T-helper 2 cell (primary cell): ENCODE results near the gene SPSB2.
"Not testable (repeated sequence)": the region's sequence is repeated elsewhere in the genome, so short reads cannot be mapped to it uniquely, and the experiment has no call there.

Source experiments
- DNase-seq, 5 experiments: peaks; one replicate each; pipeline versions ENCODE4 v3.0.0 to v3.0.0-alpha.2; 2012 to 2022
- total RNA-seq, 2 donors: gene quantifications; one replicate each; lab custom pipeline; 2026; lab: John Stamatoyannopoulos, UW

SPSB2 gene, protein sequence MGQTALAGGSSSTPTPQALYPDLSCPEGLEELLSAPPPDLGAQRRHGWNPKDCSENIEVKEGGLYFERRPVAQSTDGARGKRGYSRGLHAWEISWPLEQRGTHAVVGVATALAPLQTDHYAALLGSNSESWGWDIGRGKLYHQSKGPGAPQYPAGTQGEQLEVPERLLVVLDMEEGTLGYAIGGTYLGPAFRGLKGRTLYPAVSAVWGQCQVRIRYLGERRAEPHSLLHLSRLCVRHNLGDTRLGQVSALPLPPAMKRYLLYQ
- 4.7 to 10.8 reads per million in 2 donors for total RNA-seq

- DNase-seq = peak; percentile 97 to 99 (median 99)
Measured at GRCh38 chr12:6873094-6874014, at the start of gene SPSB2. Gene SPSB2 (minus strand): TSS chr12:6873303. CDS start chr12:6872901, 402 bp downstream.

DNA sequence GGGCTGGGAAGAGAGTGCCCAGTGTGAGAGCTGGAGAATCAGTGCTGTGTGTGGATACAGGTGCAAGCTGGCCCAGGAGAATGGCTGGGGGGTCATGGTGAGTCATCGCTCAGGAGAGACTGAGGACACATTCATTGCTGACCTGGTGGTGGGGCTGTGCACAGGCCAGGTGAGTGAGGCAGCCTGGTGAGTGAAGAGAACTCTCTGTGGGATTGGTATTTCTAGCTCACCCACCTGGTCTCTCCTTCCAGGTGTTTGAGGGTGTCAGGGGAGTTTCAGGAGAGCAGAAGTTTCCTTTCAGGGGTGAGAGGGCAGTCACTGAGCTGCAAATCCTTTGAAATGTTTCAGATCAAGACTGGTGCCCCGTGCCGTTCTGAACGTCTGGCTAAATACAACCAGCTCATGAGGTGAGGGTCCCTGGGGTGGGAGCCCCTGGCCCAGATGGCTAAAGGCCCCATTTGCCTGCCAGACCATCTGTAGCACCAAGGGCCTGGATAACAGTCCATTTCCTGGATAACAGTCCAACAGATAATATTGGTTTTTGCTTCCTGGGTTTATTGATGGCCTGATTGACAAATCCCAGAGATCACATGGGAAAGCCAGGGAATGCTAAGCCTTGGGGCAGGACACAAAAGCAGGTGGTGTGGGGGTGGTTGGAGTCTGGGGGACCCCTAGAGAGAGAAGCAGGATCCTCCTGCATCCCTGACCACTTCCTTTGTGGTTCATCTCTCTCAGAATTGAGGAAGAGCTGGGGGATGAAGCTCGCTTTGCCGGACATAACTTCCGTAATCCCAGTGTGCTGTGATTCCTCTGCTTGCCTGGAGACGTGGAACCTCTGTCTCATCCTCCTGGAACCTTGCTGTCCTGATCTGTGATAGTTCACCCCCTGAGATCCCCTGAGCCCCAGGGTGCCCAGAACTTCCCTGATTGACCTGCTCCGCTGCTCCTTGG is 49.2 kb upstream of the SPSB2 start:
- DNase-seq = no peak

GRCh38 chr12:6921539-6921938 is 48.4 kb upstream of the SPSB2 start:
- DNase-seq = no peak

GRCh38 chr12:6919588-6919987 is 46.5 kb upstream of the SPSB2 start:
- DNase-seq = no peak

GRCh38 chr12:6917491-6918231 is 44.6 kb upstream of the SPSB2 start:
- DNase-seq = no peak

DNA sequence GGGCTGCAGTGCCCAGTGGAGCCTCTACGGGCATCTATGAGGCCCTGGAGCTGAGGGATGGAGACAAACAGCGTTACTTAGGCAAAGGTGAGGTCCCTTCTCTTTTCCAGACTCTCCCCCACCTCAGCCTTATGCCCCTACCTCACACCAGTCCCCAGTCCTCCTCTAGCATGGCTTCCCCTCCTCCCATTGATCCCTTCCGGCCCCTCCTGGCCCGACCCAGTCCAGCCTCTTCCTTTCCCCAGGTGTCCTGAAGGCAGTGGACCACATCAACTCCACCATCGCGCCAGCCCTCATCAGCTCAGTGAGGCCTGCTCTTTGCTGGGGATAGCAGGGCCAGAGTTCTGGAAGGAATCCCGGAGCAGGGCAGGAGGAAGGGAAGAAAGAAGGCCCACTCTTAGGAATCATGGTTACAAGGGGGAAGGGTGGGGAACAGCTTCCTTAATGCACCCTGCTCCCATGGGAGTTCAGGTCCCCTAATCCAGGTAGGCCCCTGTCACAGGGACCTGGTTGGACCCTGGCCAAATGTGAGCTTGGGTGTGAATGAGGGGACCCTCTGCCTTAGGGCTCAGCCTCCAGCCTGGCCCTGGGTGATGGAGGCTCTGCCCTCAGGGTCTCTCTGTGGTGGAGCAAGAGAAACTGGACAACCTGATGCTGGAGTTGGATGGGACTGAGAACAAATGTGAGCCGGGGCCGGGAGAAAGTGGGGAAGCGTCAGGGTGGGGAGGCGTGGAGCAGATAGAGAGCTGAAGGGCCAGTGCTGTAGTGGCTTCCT is 43.5 kb upstream of the SPSB2 start:
- no peak for DNase-seq

GRCh38 chr12:6915789-6916285 is 42.7 kb upstream of the SPSB2 start:
- no peak for DNase-seq

DNA sequence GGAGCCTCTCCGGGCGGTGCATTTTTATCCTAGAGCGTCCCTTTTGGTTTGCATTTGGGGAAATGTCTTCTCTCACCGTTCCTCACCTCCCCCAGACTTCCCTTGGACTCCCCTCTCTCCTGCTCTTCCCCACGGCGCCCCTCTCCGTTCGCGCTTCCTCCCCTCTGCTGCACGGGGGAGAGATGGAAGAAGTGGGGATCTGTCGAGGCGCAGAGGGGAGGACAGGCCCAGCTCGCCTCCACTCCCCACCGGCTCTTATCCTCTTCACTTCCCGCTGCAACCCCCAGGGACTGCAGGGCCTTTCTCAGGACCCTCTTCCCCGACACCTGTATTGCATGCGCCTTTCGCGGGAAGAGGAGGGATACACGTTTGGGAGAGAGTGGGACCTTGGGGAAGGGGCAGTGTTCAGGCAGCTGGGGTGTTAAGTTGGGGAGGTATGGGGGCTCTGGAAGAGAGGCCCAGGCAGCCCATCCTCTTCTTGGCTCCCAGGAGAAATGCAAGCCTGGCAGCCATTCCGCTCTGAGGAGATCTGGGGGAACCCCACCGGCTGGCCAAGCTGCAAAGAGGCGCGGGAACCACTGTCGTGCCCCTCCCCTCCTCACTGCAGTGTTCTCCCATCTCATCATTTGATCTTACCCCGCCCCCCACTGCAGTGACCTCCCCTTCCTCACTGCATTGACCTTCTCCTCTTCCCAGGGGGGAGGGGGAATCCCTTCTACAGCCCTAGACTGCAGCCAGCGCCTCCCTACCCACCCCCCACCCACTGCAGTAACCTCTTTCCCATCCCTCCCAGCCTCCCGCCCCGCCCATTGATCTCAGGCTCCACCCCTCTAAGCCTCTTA is 42.1 kb upstream of the SPSB2 start:
- DNase-seq = peak in 1 of 5 experiments; percentile 30

DNA sequence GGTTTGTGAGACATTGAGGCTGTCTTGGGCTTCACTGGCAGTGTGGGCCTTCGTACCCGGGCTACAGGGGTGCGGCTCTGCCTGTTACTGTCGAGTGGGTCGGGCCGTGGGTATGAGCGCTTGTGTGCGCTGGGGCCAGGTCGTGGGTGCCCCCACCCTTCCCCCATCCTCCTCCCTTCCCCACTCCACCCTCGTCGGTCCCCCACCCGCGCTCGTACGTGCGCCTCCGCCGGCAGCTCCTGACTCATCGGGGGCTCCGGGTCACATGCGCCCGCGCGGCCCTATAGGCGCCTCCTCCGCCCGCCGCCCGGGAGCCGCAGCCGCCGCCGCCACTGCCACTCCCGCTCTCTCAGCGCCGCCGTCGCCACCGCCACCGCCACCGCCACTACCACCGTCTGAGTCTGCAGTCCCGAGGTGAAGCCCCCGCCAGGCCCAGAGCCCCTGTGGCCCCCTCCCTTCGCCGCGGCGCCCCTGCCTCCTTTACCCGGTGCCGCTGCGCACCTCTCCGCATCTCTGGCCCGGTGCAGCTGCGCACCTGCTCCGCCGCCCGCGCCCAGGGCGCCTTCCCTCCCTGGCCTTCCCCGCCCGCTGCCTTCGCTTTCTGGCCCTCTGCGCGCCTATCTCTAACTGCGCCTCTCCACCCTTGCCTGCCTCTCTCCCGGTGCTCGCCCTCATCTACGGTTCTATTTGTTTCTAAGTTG is 41.3 kb upstream of the SPSB2 start, which contains the start of gene ENO2:
ENO2 (plus strand) TSS at position 335 of the 701 bp plus-strand sequence. CDS start 1,253 bp downstream, outside the sequence.
- DNase-seq = peak; percentile 68 to 89 (median 80)

GRCh38 chr12:6912164-6912935 is 39.2 kb upstream of the SPSB2 start:
- DNase-seq = no peak

- DNase-seq = no peak
Measured at GRCh38 chr12:6909421-6910145, 36.5 kb upstream of the SPSB2 start.

DNA sequence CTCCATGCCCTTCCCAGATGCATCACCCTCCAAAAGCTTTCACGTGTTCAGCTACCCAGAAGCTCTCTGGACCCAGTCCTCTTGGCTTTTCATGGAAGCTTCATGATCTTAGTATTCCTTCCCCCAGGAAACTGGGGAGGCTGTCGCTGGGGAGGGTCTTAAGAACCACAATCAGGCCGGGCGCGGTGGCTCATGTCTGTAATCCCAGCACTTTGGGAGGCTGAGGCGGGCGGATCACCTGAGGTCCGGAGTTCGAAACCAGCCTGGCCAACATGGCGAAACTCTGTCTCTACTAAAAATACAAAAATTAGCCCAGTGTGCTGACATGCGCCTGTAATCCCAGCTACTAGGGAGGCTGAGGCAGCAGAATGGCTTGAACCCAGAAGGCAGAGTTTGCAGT is 35.0 kb upstream of the SPSB2 start:
- not testable (repeated sequence) for DNase-seq

GRCh38 chr12:6905414-6906040 is 32.4 kb upstream of the SPSB2 start:
- no peak for DNase-seq

DNA sequence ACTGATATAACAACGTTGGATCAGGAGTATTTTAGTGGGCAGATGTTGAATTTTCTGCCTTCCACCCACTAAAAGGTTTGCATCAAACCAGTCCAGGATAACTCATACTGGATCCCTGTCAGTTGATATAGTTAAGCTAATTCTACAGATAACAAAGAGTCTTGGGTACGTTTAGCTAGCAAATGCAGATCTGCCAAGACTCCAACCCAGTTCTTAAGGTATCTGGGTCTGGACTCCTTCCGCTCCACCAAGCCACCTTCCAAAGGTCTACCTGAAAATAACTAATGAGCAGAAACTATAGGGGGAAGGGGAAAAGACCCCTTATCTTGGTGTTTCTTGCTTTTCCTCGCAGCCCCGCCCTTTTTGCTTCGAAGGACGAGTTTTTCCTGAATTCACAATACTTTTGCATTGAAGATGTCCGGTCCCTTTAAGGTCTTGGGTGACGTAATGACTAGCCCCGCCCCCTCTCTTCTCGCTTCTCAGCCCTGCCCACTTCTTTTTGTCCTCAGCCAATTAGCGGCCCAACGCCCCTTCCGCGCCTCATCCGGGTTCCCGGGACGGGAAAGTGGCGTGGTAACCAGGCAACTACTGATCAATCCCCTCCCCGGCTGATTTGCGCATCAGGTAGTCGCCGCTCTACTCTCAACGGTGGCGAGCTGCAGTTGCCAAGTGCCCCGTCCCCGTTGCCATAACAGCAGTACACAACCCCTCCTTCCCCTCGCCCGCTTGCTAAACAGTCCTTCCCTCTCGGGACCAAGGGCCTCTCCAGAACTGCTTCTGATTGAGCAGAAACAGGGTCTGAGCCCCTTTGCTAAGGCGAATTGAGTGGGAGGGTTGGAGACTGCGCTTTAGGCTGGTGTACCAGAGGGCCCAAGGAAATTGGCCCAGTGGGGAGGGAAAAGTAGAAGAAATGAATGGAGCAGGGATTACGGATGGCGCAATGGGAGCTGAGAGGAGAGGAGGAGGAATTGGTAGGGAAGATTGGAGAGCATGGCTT is 31.5 kb upstream of the SPSB2 start, which contains the start of gene LRRC23:
LRRC23 (plus strand) TSS at position 543 of the 997 bp plus-strand sequence. CDS start 812 bp downstream, outside the sequence.
- DNase-seq = peak; percentile 94 to 98 (median 97)

DNA sequence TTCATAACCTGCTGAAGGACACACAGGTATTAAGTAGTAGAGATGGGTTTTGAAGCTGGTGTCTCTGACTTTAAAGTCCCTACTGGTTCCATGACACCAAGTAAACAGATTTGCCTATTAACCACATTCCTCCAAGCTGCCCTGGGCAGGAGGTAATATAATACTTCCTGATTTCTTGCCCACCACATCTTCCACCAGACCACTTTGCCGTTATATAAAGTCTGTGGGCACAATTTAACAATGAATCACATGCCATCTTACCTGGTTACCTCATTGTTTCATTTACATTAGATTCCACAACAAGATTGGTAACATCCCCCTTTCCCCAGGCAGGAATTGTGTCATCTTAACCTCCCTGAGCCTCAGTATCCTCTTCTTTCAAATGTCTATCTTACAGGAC is 30.6 kb upstream of the SPSB2 start:
- no peak for DNase-seq

GRCh38 chr12:6902448-6902847 is 29.3 kb upstream of the SPSB2 start:
- DNase-seq = no peak
